ENCODE measurements around the gene ACTBL2. TPM values are rescaled to one million over a fixed set of nuclear protein-coding genes. Genes with fewer than 3 reads are reported as not detected.

The ACTBL2 gene
- polyA plus RNA-seq, 1 donor (not counting 4 experiments of a cell fraction or from before 2014, with no cell fraction given), result 0.68 TPM

DNA sequence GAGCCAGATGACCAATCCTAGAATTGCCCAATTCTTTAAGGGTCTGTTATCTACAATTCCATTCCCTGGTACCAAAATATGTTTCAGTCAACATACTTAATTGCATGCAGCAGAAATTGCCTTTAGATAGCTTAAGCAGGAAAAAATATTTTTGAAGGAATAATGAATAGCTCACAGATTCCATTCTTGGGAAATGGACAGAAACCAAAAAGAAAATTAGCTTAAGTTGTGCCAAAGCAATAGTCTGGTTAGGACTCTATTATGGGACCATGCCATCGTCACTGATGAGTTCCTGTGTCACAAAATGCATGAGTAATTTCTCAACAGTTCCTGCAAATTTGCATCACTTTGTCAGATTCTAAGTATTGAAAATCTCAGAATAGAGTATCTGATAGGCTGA is 12.3 kb downstream of the ACTBL2 start:
- FAIRE-seq (no peak), DNase-seq (ENCODE audit: low read depth, low spot score) (no peak)
- H3K4me3 ChIP-seq (ENCODE audit: control insufficient read depth in 2 of 3, extremely low read depth in 1 of 3, insufficient read depth in 2 of 3, low read depth in 1 of 3, low read length in 3 of 3), result no peak overlapping the region
- no peak overlapping the region for H3K27ac ChIP-seq (ENCODE audit: control insufficient read depth, insufficient read depth, low read length)
- H3K9me1 ChIP-seq (ENCODE audit: control insufficient read depth, extremely low read depth, insufficient read depth, low read length), result no peaks in the 10 kb centered on the region
- no peak overlapping the region for H2AFZ ChIP-seq (ENCODE audit: control insufficient read depth, low read length)
- H3K9ac ChIP-seq (ENCODE audit: control insufficient read depth, extremely low read depth, insufficient read depth, low read length), result no peak overlapping the region
- H3K27me3 ChIP-seq (ENCODE audit: control insufficient read depth, extremely low read depth, insufficient read depth, low read length), result no peaks in the 10 kb centered on the region
- dilution Hi-C loops (cut with MboI; ENCODE audit: extremely low pct_ligation_motif_present, low sequenced_read_pairs), result no loop called here
- H3K4me2 ChIP-seq (ENCODE audit: control insufficient read depth, extremely low read depth, insufficient read depth, low read depth, low read length), result no peak overlapping the region
- H3K9me3 ChIP-seq (ENCODE audit: control insufficient read depth, low read depth, low read length), result no peaks in the 10 kb centered on the region
- H4K20me1 ChIP-seq (ENCODE audit: control insufficient read depth, extremely low read depth, insufficient read depth, low read length), result no peaks in the 10 kb centered on the region
- H3K4me1 ChIP-seq (ENCODE audit: control insufficient read depth, extremely low read depth, insufficient read depth, low read length), result no peaks in the 10 kb centered on the region
- H3K79me2 ChIP-seq (ENCODE audit: control insufficient read depth, insufficient read depth, low read length), result no peaks in the 10 kb centered on the region
- no peak for TF ChIP-seq EZH2 (IDR thresholded peaks at IDR 0.05; ENCODE audit: low read length)
- TF ChIP-seq, protein P1, sequence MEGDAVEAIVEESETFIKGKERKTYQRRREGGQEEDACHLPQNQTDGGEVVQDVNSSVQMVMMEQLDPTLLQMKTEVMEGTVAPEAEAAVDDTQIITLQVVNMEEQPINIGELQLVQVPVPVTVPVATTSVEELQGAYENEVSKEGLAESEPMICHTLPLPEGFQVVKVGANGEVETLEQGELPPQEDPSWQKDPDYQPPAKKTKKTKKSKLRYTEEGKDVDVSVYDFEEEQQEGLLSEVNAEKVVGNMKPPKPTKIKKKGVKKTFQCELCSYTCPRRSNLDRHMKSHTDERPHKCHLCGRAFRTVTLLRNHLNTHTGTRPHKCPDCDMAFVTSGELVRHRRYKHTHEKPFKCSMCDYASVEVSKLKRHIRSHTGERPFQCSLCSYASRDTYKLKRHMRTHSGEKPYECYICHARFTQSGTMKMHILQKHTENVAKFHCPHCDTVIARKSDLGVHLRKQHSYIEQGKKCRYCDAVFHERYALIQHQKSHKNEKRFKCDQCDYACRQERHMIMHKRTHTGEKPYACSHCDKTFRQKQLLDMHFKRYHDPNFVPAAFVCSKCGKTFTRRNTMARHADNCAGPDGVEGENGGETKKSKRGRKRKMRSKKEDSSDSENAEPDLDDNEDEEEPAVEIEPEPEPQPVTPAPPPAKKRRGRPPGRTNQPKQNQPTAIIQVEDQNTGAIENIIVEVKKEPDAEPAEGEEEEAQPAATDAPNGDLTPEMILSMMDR (optimal IDR thresholded peaks at IDR 0.05 in 1 of 3, IDR thresholded peaks at IDR 0.05 in 1 of 3, conservative IDR thresholded peaks at IDR 0.05 in 1 of 3; ENCODE audit: extremely low read depth in 1 of 3, insufficient read depth in 2 of 3, low read length in 3 of 3), result no peak
- H3K36me3 ChIP-seq (ENCODE audit: control insufficient read depth in 2 of 2, extremely low read depth in 1 of 2, insufficient read depth in 2 of 2, low read length in 2 of 2), result no peaks in the 10 kb centered on the region

DNA sequence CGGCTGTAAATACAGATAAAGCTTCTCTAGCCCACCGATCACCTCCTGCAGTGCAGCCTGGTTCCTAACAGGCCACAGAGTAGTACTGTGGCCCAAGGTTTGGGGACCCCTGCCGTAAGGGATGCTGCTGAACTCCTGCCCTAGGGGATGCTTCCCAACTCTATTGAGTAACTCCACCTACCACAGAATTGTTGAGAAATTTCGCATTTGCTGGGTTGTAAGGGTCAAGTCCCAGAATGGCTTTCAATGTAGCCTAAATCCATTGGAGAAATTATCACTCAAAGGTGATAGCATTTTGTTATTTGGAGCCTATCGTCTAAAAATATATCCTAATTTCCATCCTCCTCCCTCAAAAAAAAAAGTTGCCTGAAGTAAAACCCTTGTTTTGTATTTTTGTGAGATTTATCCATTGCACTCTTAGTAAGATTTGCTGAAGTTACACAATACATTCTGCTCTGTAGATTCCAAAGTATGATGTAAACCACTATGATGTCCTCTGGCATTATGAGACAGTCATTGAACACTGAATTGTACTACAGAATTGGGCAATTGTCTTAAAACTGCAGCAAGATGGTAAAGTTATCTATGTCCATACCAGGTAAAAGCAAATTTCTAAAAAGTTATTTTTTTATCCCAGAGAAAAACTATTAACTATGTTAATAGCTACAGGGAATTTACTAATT is 14.0 kb downstream of the ACTBL2 start:
- H3K36me3 ChIP-seq (ENCODE audit: control insufficient read depth in 2 of 2, extremely low read depth in 1 of 2, insufficient read depth in 2 of 2, low read length in 2 of 2), result no peaks in the 10 kb centered on the region
- H3K4me3 ChIP-seq (ENCODE audit: control insufficient read depth in 2 of 3, extremely low read depth in 1 of 3, insufficient read depth in 2 of 3, low read depth in 1 of 3, low read length in 3 of 3), result no peak overlapping the region
- dilution Hi-C loops (cut with MboI; ENCODE audit: extremely low pct_ligation_motif_present, low sequenced_read_pairs), result no loop called here
- H4K20me1 ChIP-seq (ENCODE audit: control insufficient read depth, extremely low read depth, insufficient read depth, low read length), result no peaks in the 10 kb centered on the region
- no peaks in the 10 kb centered on the region for H3K9me1 ChIP-seq (ENCODE audit: control insufficient read depth, extremely low read depth, insufficient read depth, low read length)
- H3K4me2 ChIP-seq (ENCODE audit: control insufficient read depth, extremely low read depth, insufficient read depth, low read depth, low read length), result no peak overlapping the region
- no peak overlapping the region for H2AFZ ChIP-seq (ENCODE audit: control insufficient read depth, low read length)
- H3K27me3 ChIP-seq (ENCODE audit: control insufficient read depth, extremely low read depth, insufficient read depth, low read length), result no peaks in the 10 kb centered on the region
- DNase-seq (ENCODE audit: low read depth, low spot score), result no peak
- no peaks in the 10 kb centered on the region for H3K4me1 ChIP-seq (ENCODE audit: control insufficient read depth, extremely low read depth, insufficient read depth, low read length)
- no peak overlapping the region for H3K27ac ChIP-seq (ENCODE audit: control insufficient read depth, insufficient read depth, low read length)
- no peak for FAIRE-seq
- H3K9ac ChIP-seq (ENCODE audit: control insufficient read depth, extremely low read depth, insufficient read depth, low read length), result no peak overlapping the region
- TF ChIP-seq EZH2 (IDR thresholded peaks at IDR 0.05; ENCODE audit: low read length), result no peak
- TF ChIP-seq, protein P1 (optimal IDR thresholded peaks at IDR 0.05 in 1 of 3, IDR thresholded peaks at IDR 0.05 in 1 of 3, conservative IDR thresholded peaks at IDR 0.05 in 1 of 3; ENCODE audit: extremely low read depth in 1 of 3, insufficient read depth in 2 of 3, low read length in 3 of 3), result no peak
- H3K79me2 ChIP-seq (ENCODE audit: control insufficient read depth, insufficient read depth, low read length), result no peaks in the 10 kb centered on the region
- no peaks in the 10 kb centered on the region for H3K9me3 ChIP-seq (ENCODE audit: control insufficient read depth, low read depth, low read length)

Measured in keratinocyte (primary cell).